ENCODE measurements around the gene SLC13A1.
"Not testable (repeated sequence)": the region's sequence is repeated elsewhere in the genome, so short reads cannot be mapped to it uniquely, and the experiment has no call there.

SLC13A1 gene, protein sequence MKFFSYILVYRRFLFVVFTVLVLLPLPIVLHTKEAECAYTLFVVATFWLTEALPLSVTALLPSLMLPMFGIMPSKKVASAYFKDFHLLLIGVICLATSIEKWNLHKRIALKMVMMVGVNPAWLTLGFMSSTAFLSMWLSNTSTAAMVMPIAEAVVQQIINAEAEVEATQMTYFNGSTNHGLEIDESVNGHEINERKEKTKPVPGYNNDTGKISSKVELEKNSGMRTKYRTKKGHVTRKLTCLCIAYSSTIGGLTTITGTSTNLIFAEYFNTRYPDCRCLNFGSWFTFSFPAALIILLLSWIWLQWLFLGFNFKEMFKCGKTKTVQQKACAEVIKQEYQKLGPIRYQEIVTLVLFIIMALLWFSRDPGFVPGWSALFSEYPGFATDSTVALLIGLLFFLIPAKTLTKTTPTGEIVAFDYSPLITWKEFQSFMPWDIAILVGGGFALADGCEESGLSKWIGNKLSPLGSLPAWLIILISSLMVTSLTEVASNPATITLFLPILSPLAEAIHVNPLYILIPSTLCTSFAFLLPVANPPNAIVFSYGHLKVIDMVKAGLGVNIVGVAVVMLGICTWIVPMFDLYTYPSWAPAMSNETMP

DNA sequence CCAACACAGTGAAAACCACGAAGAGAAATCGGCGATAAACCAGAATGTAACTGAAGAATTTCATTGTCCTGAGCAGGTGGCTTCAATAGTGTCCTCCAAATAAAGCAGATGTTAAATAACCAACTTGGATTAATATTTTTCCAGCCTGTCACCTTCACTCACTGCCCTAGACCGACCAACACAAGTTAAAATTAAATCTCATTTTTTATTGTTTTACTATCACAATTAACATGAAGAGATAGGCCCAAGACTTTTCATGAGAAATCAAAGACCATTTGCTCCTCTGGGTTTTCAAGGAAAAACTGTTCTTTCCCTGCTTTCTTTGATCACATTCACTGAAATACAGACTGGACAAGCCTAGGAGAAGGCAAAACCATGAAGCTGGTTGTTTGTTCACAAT, at the start of gene SLC13A1:
Gene SLC13A1 (minus strand): TSS at position 87 of the 400 bp plus-strand sequence. CDS start 23 bp downstream, at position 64.
- no peak for DNase-seq

DNA sequence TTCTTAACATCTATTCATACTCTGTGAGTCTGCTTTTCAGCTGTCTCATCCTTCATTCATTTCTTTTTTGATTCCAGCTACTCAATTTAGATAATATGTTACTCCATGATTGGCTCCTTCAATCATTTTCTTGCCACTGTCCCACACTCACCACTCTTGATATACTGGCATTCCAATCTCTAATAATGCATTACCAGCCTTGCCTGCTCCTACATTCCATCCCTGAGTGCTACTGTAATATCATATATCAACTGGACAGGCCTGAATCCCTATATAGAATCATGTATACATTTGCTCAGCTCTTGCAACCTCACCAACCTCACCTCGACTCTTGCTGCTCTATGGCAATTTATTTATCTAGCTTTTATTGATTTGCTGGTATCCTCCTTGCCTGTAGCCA, 45.0 kb upstream of the SLC13A1 start:
- DNase-seq = no peak

DNA sequence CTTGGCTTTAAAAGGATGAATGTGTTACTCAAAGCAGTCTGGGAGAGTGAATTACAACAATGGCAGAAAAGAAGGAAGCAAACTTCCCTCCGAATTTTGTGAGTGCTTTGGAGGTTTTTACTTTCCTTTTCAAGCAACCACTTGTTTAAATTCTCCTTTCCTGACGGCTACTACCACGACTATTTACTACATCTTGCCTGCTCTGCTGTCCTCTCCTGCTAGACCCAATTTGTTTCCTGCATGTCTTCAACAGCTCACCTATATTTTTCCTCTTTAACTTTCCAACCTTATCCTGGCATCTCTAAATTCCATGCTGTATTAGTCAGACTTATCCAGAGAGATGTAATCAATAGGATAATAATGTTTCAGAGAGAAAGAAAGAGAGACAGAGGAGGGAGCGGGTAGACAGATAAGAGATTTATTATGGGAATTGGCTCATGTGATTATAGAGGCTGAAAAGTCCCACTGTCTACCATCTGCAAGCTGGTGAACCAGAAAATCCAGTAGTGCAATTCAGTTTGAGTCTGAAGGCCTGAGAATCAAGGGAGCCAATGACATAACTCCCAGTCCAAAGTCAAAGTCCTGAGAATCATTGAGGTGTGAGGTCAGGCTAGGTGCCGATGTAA, 42.8 kb upstream of the SLC13A1 start:
- DNase-seq = peak; percentile 25

DNA sequence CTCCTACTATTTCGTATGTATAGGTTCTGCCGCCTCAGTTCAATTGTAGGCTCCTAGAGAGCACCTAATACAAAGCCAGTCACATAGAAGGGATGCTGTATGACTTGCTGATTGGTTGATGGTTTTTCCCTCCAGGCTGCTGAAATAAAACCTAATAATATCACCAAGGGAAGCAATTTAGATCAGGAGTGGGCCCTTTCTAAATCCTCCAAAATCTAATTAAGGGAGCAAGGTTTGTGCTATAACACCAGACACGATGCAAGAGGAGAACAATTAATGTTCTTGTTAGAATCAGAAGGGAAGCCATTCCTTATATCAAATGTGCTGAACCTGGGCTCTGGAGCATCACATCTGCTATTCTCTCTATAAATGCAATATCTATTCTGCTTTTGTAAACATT, 42.0 kb upstream of the SLC13A1 start:
- no peak for DNase-seq

DNA sequence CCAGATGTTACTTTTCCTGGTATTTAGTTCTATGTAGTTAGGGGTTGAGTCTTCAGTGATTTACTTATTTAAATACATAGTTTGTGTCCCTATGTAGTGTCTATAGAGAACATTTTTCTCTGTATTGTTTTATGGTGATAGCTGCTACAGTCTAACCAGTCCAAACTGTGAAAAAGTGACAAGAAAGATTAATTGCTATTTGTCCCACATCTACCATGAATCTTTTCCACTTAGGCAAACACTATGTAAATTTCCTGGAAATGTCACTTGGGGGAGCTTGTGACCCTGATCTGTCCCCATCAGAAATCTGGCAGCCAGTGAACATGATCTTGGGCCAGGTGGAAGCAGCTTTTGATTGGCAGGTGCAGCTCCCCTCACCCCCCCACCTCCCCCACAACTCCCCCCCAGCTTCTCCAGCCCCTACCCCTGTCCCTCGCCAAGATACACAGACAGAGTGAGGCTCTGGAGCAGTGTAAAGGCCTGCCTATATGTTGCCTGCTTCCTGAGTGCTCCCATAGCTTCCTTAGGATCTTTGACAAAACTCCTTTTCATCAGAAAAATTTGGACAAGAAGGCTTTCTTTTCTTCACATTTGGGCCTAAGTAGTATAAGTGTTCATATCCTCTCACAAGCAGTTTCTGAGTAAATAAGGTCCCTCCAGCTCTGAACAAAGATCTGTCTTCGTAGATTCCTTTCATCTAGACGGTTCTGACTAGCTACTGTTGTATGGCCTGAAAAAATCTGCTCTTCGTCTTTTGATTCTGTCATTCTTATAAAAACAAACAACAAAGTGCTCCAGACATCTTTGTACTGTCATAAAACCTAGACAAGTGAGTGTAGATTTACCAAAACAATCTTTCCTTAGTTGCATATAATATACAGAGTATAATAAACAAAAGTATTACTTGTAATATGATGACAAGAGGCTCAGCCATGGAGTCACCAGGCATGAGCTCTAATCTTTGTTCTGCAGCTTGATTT, 31.5 kb upstream of the SLC13A1 start:
- DNase-seq = no peak

DNA sequence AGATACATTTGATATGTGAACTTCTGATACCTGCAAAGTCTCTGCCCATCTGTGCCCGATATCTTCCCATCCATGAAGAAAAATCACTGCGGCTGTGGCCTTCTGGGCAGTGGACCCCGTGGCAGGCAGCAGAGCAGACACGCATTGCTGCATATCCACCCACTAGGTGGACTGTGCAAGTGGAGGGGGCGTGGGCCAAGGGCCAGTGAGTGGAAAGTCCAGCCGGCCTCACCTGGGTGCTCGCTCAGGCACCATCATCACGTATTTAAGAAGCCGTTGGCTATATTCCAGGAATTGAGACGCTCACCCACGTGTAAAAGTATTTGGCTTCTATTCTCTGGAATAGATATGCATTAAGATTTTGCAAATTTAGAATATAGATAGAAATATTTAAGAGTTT, 30.8 kb upstream of the SLC13A1 start:
- no peak for DNase-seq

- no peak for DNase-seq
Observed at GRCh38 chr7:123230147-123230546, 30.4 kb upstream of the SLC13A1 start.

- no peak for DNase-seq
Observed at GRCh38 chr7:123229426-123229825, 29.7 kb upstream of the SLC13A1 start.

GRCh38 chr7:123227666-123228065, 27.9 kb upstream of the SLC13A1 start:
- not testable (repeated sequence) for DNase-seq

- no peak for DNase-seq
Observed at GRCh38 chr7:123220396-123220795, 20.6 kb upstream of the SLC13A1 start.

GRCh38 chr7:123218866-123219265, 19.1 kb upstream of the SLC13A1 start:
- DNase-seq = no peak

- DNase-seq = no peak
Observed at GRCh38 chr7:123216825-123217224, 17.1 kb upstream of the SLC13A1 start.

DNA sequence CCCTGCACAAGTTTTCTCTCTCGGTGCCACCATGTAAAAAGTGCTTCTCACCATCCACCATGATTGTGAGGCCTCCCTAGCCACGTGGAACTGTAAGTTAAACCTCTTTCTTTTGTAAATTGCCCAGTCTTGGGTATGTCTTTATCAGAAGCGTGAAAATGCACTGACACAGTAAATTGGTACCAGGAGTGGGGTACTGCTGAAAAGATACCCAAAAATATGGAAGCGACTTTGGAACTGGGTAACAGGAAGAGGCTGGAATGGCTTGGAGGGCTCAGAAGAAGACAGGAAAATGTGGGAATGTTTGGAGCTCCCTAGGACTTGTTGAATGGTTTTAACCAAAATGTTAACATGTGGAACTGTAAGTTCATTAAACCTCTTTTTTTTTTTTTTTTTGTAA, 15.6 kb upstream of the SLC13A1 start:
- DNase-seq = no peak

- no peak for DNase-seq
Observed at GRCh38 chr7:123211545-123211944, 11.8 kb upstream of the SLC13A1 start.

DNA sequence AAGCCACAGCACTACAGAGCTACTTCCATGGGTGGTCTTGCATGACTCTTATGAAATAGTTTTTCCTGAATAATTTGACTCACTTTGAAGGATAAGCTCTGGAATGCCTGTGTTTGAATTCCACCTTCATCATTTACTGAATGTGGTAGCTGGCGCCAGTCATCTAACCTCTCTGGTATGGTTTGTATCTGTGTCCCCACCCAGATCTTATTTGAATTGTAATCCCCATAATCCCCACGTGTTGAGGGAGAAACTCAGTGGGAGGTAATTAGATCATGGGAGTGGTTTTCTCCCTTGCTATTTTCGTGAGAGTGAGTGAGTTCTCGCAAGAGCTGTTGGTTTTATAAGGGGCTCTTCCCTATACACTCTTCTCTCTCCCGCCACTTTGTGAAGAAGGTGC, 11.2 kb upstream of the SLC13A1 start:
- no peak for DNase-seq

DNA sequence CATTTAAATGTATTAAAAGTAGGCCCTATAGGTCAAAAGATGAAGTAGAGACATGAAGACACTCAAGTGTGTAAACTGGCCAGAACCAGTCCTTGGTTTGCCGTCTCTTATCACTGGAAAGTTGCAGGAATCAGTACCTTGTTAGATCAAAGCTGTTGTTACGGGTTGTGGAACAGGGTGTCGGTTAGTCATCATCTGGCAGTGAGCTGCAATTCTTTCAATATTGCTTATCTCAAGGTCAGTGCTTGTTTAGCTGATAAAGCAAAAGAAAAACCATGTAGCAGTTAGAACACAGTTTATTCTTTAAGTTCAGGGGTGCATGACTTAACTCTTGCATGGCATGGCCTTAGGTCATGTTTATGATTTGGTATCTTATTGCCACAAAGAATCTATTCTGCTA, 10.0 kb upstream of the SLC13A1 start:
- peak; percentile 71 for DNase-seq

DNA sequence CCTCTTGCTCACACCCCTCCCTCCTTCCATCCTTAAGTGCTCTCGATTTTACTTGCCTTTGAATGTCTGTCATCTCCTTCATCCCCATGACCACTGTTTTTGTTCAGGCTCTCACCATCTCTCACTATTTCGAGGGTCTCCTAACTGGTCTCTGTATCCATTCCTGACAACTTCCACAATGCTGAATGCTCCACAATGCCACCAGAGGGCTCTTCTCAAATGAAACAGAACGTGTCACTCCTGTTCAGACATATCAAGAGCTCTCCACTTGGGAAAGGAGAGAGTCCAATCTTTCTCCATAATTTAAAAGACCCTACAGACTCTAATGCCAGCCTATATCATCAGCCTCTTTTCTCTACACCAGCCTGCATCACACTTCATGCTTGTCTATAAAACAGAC, 9.0 kb upstream of the SLC13A1 start:
- peak; percentile 36 for DNase-seq

- DNase-seq = no peak
Observed at GRCh38 chr7:123204206-123204835, 4.6 kb upstream of the SLC13A1 start.

GRCh38 chr7:123201901-123202300, 2.1 kb upstream of the SLC13A1 start:
- no peak for DNase-seq

- DNase-seq = no peak
Observed at GRCh38 chr7:123198668-123199652, 809 bp downstream of the SLC13A1 start.

- no peak for DNase-seq
Observed at GRCh38 chr7:123198111-123198510, 1.7 kb downstream of the SLC13A1 start.
